Right lobe of liver (tissue), 6 donors: ENCODE results near the gene KCNK4. TPM values are rescaled to one million over a fixed set of nuclear protein-coding genes. Genes with fewer than 3 reads are reported as not detected.
A peak's percentile ranks its signal among the peaks of the same experiment; 100 is the strongest.
"Not testable (repeated sequence)": the region's sequence is repeated elsewhere in the genome, so short reads cannot be mapped to it uniquely, and the experiment has no call there.

ENCODE experiments used
- ATAC-seq, 4 donors: fragments of 200-7000 bp; cut with Tn5 transposase; one replicate each; pipeline ENCODE4 v1.9.1; 2020; ENCODE audit warnings: mild to moderate bottlenecking in 4 of 4, moderate library complexity in 4 of 4
- DNase-seq, 3 donors: peaks; one replicate each; pipeline ENCODE4 v3.0.0-alpha.2; 2020
- H3K27ac ChIP-seq, 3 donors: fragments of 200-600 bp; one replicate each; pipeline ENCODE4 v1.8.0; 2022
- H3K27me3 ChIP-seq, 2 donors: fragments of 200-600 bp; one replicate each; pipeline ENCODE4 v1.8.0; 2022
- H3K36me3 ChIP-seq, 4 donors: fragments of 200-600 bp; sonication (generic) in 1 of 4; one replicate each; pipeline versions ENCODE4 v1.5.1 to v1.8.0; 2017 to 2022; ENCODE audit warnings: control low read depth in 1 of 4
- H3K4me1 ChIP-seq, 4 donors: fragments of 200-600 bp; sonication (generic) in 1 of 4; one replicate each; pipeline versions ENCODE4 v1.5.1 to v1.8.0; 2017 to 2022; ENCODE audit warnings: control low read depth in 1 of 4
- H3K4me3 ChIP-seq, 3 donors: fragments of 200-600 bp; one replicate each; pipeline ENCODE4 v1.8.0; 2022
- H3K9me3 ChIP-seq, 4 donors: fragments of 200-600 bp; sonication (generic) in 1 of 4; one replicate each; pipeline versions ENCODE4 v1.5.1 to v1.8.0; 2017 to 2022; ENCODE audit warnings: control low read depth in 1 of 4
- POLR2A ChIP-seq: fragments of 450-650 bp; IDR thresholded peaks from one replicate; pipeline ENCODE4 v1.6.1; 2017; ENCODE audit warnings: antibody characterized with exemption, mild to moderate bottlenecking
- WGBS: methylation state at CpG from one replicate; pipeline ENCODE4 v1.1.6; 2018; ENCODE audit warnings: low coverage, low lambda C conversion rate; ENCODE audit not compliant: insufficient coverage; ENCODE audit errors: missing lambda C conversion rate; 5-methylcytosine and 5-hydroxymethylcytosine counted together
- intact Hi-C, 2 donors: fragments of 100-400 bp; cut with DNase I; formaldehyde crosslinking; loops; one replicate each; pipeline versions ENCODE4 v1.11.2 to v1.14.1; 2022
- total RNA-seq, 6 experiments: library from RNA; depleted of rRNA in 2 of 6; stranded (reverse); fragments of >200 nt in 2 of 6; fragmentation: NEBNext Ultra II Directional in 3 of 6; extraction: Animal tissue kit (Norgen Biotek cat#: 25700) in 3 of 6; gene quantifications; one replicate each; pipeline versions ENCODE4 v1.1.0 to v1.2.4, GENCODE V29; 2016 to 2023
- TF ChIP-seq, protein P1 (sequence below), 4 donors: fragments of 200-600 bp in 3 of 4; fragments of 450-650 bp in 1 of 4; IDR thresholded peaks; one replicate each; pipeline versions ENCODE4 v1.5.1 to v1.8.0; 2016 to 2022; ENCODE audit warnings: antibody characterized with exemption in 4 of 4, mild to moderate bottlenecking in 2 of 4
- donor health status: DM: no; HTN: yes; CAD: no.
- donor health status: DM: no; HTN: no; CAD: no.
- donor health status: DM: no; HTN: no; CAD: no.
- donor health status: DM: no; HTN: yes; CAD: no.
- donor health status: DM: no; HTN: yes; CAD: no.

KCNK4 gene
- total RNA-seq, 6 experiments from 2014 or later = not detected

- Histone ChIP-seq H3K27ac (peak overlapping the region in 2 of 3 donors; percentile 46 to 65), H3K4me1 (peaks cover 0 to 30% (median 13%) of the 10 kb centered on the region in 4 donors), H3K9me3 (no peaks in the 10 kb centered on the region), H3K36me3 (peaks cover 0 to 5% (median 2%) of the 10 kb centered on the region in 4 donors), H3K27me3 (no peaks in the 10 kb centered on the region), H3K4me3 (peak overlapping the region; percentile 74 to 76 (median 75))
- WGBS = no CpG with 5 or more reads among the region's 6 CpGs
- ATAC-seq = no peak
- TF ChIP-seq, protein P1, sequence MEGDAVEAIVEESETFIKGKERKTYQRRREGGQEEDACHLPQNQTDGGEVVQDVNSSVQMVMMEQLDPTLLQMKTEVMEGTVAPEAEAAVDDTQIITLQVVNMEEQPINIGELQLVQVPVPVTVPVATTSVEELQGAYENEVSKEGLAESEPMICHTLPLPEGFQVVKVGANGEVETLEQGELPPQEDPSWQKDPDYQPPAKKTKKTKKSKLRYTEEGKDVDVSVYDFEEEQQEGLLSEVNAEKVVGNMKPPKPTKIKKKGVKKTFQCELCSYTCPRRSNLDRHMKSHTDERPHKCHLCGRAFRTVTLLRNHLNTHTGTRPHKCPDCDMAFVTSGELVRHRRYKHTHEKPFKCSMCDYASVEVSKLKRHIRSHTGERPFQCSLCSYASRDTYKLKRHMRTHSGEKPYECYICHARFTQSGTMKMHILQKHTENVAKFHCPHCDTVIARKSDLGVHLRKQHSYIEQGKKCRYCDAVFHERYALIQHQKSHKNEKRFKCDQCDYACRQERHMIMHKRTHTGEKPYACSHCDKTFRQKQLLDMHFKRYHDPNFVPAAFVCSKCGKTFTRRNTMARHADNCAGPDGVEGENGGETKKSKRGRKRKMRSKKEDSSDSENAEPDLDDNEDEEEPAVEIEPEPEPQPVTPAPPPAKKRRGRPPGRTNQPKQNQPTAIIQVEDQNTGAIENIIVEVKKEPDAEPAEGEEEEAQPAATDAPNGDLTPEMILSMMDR (IDR thresholded peaks at IDR 0.05) = no peak
- TF ChIP-seq POLR2A = no peak
- intact Hi-C loops = no loop called here
- no peak for DNase-seq
These were observed 46.1 kb upstream of the KCNK4 start for GRCh38 chr11:64244966-64245365.

DNA sequence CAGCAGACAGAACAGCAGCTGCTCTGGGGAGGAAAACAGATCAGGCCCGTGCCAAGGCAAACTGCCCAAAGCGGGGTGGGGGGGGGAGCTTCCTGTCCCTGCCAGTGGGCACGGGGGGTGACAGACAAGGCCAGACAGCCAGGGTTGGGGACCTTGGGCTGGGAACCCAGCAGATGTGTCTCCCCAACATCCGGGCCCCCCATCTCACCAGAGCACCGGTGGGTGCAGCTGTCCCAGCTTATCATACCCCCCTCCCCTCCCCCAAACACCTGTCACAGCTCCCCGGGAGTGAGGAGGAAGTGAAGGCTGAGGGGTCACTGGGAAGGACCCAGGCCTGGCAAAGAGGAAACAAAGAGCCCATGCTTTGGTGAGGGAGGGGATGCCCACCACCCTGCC is 45.7 kb upstream of the KCNK4 start:
- intact Hi-C loops = no loop called here

GRCh38 chr11:64245797-64246620 is 45.1 kb upstream of the KCNK4 start:
- DNase-seq (peak in 2 of 3 donors; percentile 69 to 78), ATAC-seq (peak in 1 of 4 donors; percentile 4)
- Histone ChIP-seq H3K27ac (peak overlapping the region; percentile 1 to 65 (median 46)), H3K27me3 (no peaks in the 10 kb centered on the region), H3K4me3 (peak overlapping the region; percentile 74 to 76 (median 75)), H3K4me1 (peaks cover 0 to 31% (median 15%) of the 10 kb centered on the region in 4 donors), H3K36me3 (peaks cover 0 to 5% (median 2%) of the 10 kb centered on the region in 4 donors), H3K9me3 (no peaks in the 10 kb centered on the region)
- intact Hi-C loops = no loop called here
- TF ChIP-seq, protein P1 (IDR thresholded peaks at IDR 0.05) = no peak
- no peak for TF ChIP-seq POLR2A
- under 1% methylated on average over 20 of the region's 46 CpGs for WGBS

More for the DNA sequence above, 45.7 kb upstream of the KCNK4 start:
- H3K9me3 ChIP-seq = no peaks in the 10 kb centered on the region
- peak overlapping the region; percentile 1 to 65 (median 46) for H3K27ac ChIP-seq
- DNase-seq (peak in 1 of 3 donors; percentile 72), ATAC-seq (no peak)
- H3K27me3 ChIP-seq = no peaks in the 10 kb centered on the region
- peaks cover 0 to 28% (median 13%) of the 10 kb centered on the region in 4 donors for H3K4me1 ChIP-seq
- 2% methylated on average over 6 of the region's 6 CpGs for WGBS
- no peak for TF ChIP-seq POLR2A
- TF ChIP-seq, protein P1 (IDR thresholded peaks at IDR 0.05) = no peak
- H3K36me3 ChIP-seq = peaks cover 0 to 5% (median 2%) of the 10 kb centered on the region in 4 donors
- peak overlapping the region; percentile 74 to 76 (median 75) for H3K4me3 ChIP-seq

GRCh38 chr11:64246621-64246870 is 44.6 kb upstream of the KCNK4 start:
- DNase-seq, ATAC-seq, H3K36me3 ChIP-seq, H3K27me3 ChIP-seq, H3K9me3 ChIP-seq, intact Hi-C loops: not testable (repeated sequence)
- no CpG with 5 or more reads among the region's 43 CpGs for WGBS
- Histone ChIP-seq H3K4me1 (peaks cover 0 to 32% (median 15%) of the 10 kb centered on the region in 4 donors), H3K4me3 (peak overlapping the region; percentile 74 to 76 (median 75)), H3K27ac (peak overlapping the region in 1 of 3 donors; percentile 46)
